ENCODE data around the gene NOP14.

GRCh38 chr4:2898001-2898400 is 65.2 kb downstream of the NOP14 start:
- no peak for TF ChIP-seq POLR2AphosphoS5 (IDR thresholded peaks at IDR 0.05)
- TF ChIP-seq CTCF (IDR thresholded peaks at IDR 0.05), result no peak
